HepG2 (cell line): ENCODE data around the gene DNAJB12. TPM values are rescaled to one million over a fixed set of nuclear protein-coding genes. Genes with fewer than 3 reads are reported as not detected.

Source experiments
- ATF1 ChIP-seq: IDR thresholded peaks from 2 replicates; pipeline ENCODE4 v1.6.1; 2016; ENCODE audit warnings: mild to moderate bottlenecking, control low read depth
- HDAC2 ChIP-seq: sonication (generic); formaldehyde crosslinking; IDR thresholded peaks from 2 replicates; pipeline ENCODE4 v1.4.0; 2020; ENCODE audit warnings: missing genetic modification reagents
- KDM1A ChIP-seq: IDR thresholded peaks from 2 replicates; pipeline ENCODE4 v1.6.1; 2016; ENCODE audit warnings: missing compliant biosample characterization
- KDM3A ChIP-seq: IDR thresholded peaks from 2 replicates; pipeline ENCODE4 v1.6.1; 2018; ENCODE audit warnings: low read depth, missing compliant biosample characterization
- KLF13 ChIP-seq: sonication (generic); formaldehyde crosslinking; IDR thresholded peaks from 2 replicates; pipeline ENCODE4 v1.4.0; 2020; ENCODE audit warnings: mild to moderate bottlenecking, missing genetic modification reagents
- MXI1 ChIP-seq: IDR thresholded peaks from 3 replicates; pipeline ENCODE4 v1.6.1; 2012; ENCODE audit warnings: low read depth, low read length, inconsistent platforms, borderline replicate concordance
- NFATC3 ChIP-seq: sonication (generic); formaldehyde crosslinking; IDR thresholded peaks from 2 replicates; pipeline ENCODE4 v1.5.1; 2020; ENCODE audit warnings: mild to moderate bottlenecking, missing genetic modification reagents
- NR2F2 ChIP-seq: IDR thresholded peaks from 2 replicates; pipeline ENCODE4 v1.6.1; 2012; ENCODE audit warnings: low read depth, inconsistent platforms, borderline replicate concordance
- POGK ChIP-seq: sonication (generic); formaldehyde crosslinking; conservative IDR thresholded peaks from 2 replicates; pipeline ENCODE4 v1.8.0; 2022; ENCODE audit warnings: mild to moderate bottlenecking, moderate library complexity, missing genetic modification reagents
- RAD21 ChIP-seq: fragments of 450-650 bp; formaldehyde crosslinking; IDR thresholded peaks from 2 replicates; pipeline ENCODE4 v1.5.0; 2020; ENCODE audit warnings: mild to moderate bottlenecking
- SAFB2 ChIP-seq: sonication (generic); formaldehyde crosslinking; IDR thresholded peaks from 2 replicates; pipeline ENCODE4 v1.5.1; 2020; ENCODE audit warnings: missing genetic modification reagents, low read depth, mild to moderate bottlenecking, borderline replicate concordance
- SAP130 ChIP-seq: IDR thresholded peaks from 2 replicates; pipeline ENCODE4 v1.6.1; 2016; ENCODE audit warnings: low read depth
- SCMH1 ChIP-seq: sonication (generic); formaldehyde crosslinking; IDR thresholded peaks from 2 replicates; pipeline ENCODE4 v1.9.0; 2021; ENCODE audit warnings: missing genetic modification reagents, mild to moderate bottlenecking, borderline replicate concordance
- SMARCE1 ChIP-seq: fragments of 450-650 bp; IDR thresholded peaks from 2 replicates; pipeline ENCODE4 v1.6.1; 2017; ENCODE audit warnings: borderline replicate concordance
- TIGD3 ChIP-seq: sonication (generic); formaldehyde crosslinking; IDR thresholded peaks from 2 replicates; pipeline ENCODE4 v1.5.1; 2020; ENCODE audit warnings: mild to moderate bottlenecking, missing genetic modification reagents, borderline replicate concordance
- ZBTB33 ChIP-seq: sonication (generic); formaldehyde crosslinking; IDR thresholded peaks from 2 replicates; pipeline ENCODE4 v1.4.0; 2020; ENCODE audit warnings: missing genetic modification reagents
- ZNF337 ChIP-seq: sonication (generic); formaldehyde crosslinking; IDR thresholded peaks from 2 replicates; pipeline ENCODE4 v1.5.1; 2020; ENCODE audit warnings: missing genetic modification reagents, low read depth, mild to moderate bottlenecking, borderline replicate concordance
- ZNF350 ChIP-seq: sonication (generic); formaldehyde crosslinking; IDR thresholded peaks from 2 replicates; pipeline ENCODE4 v1.4.0; 2020; ENCODE audit warnings: mild to moderate bottlenecking, low read depth, missing genetic modification reagents, borderline replicate concordance
- ZNF460 ChIP-seq: sonication (generic); formaldehyde crosslinking; IDR thresholded peaks from 2 replicates; pipeline ENCODE4 v1.5.1; 2020; ENCODE audit warnings: missing genetic modification reagents, mild to moderate bottlenecking, borderline replicate concordance
- ZNF572 ChIP-seq: sonication (generic); formaldehyde crosslinking; IDR thresholded peaks from 2 replicates; pipeline ENCODE4 v1.5.1; 2020; ENCODE audit warnings: mild to moderate bottlenecking, missing genetic modification reagents
- ZNF598 ChIP-seq: sonication (generic); formaldehyde crosslinking; IDR thresholded peaks from 2 replicates; pipeline ENCODE4 v1.5.1; 2020; ENCODE audit warnings: mild to moderate bottlenecking, missing genetic modification reagents, borderline replicate concordance
- polyA plus RNA-seq, 8 experiments: library from polyadenylated mRNA; depleted of rRNA in 3 of 8; stranded (reverse) in 7 of 8; unstranded in 1 of 8; fragments of >200 nt; fragmentation: Illumina TruSeq in 4 of 8; extraction: Trizol in 4 of 8; gene quantifications; 2 replicates each; pipeline versions ENCODE4 v1.2.1 to v1.2.3, GENCODE V29; 2011 to 2016; ENCODE audit warnings: low read depth in 4 of 8, missing spikeins in 1 of 8, mixed read lengths in 1 of 8; ENCODE audit not compliant: insufficient read depth in 1 of 8
- total RNA-seq, 5 experiments: library from RNA; depleted of rRNA; stranded (reverse); fragments of >200 nt; fragmentation: Illumina TruSeq; extraction: Trizol; gene quantifications; 2 replicates each; pipeline ENCODE4 v1.2.3, GENCODE V29; 2016; ENCODE audit warnings: low read depth in 1 of 5

DNAJB12 gene
- total and polyA plus RNA-seq, 2 of the 13 experiments (the other 11 are each of a cell fraction or from before 2014, with no cell fraction given), result 10.8 to 18.2 TPM

DNA sequence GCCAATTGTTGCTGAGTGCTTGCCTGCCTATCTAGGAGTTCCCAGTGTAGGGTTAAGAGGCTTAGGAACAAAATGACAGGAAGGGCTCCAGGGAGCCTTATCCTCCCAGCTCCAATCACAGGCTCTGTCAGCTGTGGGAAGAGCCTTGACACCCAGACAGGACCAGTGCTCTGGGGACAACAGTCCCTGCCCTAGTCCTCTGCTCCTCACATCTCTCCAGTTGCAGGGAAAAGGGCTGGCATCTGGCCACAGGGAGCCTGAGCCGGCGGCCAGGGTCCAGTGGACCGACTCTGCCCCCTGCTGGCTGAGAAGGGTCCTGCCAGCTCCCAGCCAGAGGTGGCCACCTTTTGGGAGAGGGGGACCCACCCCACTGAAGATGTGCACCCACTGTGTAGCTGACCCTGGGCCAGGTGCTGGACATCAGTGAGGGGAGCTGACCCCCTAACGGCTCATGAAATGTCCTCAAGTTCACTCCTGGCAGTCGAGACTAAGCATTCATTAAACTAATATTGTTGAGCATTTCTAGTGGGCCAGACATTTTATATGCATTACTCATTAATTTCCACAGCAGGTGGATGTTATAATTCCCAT is 17.6 kb downstream of the DNAJB12 start (continued):
- TF ChIP-seq ZBTB33 (CRISPR knock-in tag), result 0 out of 2 replicates have a peak, but pooled peaks have one; percentile 52
- 0 out of 2 replicates have a peak, but pooled peaks have one; percentile 39 for TF ChIP-seq HDAC2 (CRISPR knock-in tag)
- TF ChIP-seq NR2F2, result no peak
- peak; percentile 68; the same call in 1 of the 2 replicates for TF ChIP-seq ZNF337 (CRISPR knock-in tag)
- peak; percentile 29; the same call in 1 of the 3 replicates for TF ChIP-seq MXI1
- no peak for TF ChIP-seq KDM1A (CRISPR knock-in tag)
- no peak for TF ChIP-seq KLF13 (CRISPR knock-in tag)
- no peak for TF ChIP-seq SCMH1 (CRISPR knock-in tag)
- TF ChIP-seq ATF1 (CRISPR knock-in tag), result no peak
- TF ChIP-seq ZNF350 (CRISPR knock-in tag), result 0 out of 2 replicates have a peak, but pooled peaks have one; percentile 50
- no peak for TF ChIP-seq POGK
- peak; percentile 22; the same call in 1 of the 2 replicates for TF ChIP-seq SAFB2
- no peak for TF ChIP-seq TIGD3 (CRISPR knock-in tag)
- no peak for TF ChIP-seq ZNF572 (CRISPR knock-in tag)
- TF ChIP-seq SMARCE1, result no peak
- peak; percentile 66; the same call in 1 of the 2 replicates for TF ChIP-seq KDM3A (CRISPR knock-in tag)
- peak; percentile 24; the same call in 1 of the 2 replicates for TF ChIP-seq SAP130
- peak; percentile 81; the same call in 1 of the 2 replicates for TF ChIP-seq NFATC3 (CRISPR knock-in tag)
- peak; percentile 91 for TF ChIP-seq ZNF598
- no peak for TF ChIP-seq ZNF460 (CRISPR knock-in tag)
- TF ChIP-seq RAD21 (CRISPR knock-in tag), result peak; percentile 97
